ENCODE results near the gene PCSK6.

Gene PCSK6

DNA sequence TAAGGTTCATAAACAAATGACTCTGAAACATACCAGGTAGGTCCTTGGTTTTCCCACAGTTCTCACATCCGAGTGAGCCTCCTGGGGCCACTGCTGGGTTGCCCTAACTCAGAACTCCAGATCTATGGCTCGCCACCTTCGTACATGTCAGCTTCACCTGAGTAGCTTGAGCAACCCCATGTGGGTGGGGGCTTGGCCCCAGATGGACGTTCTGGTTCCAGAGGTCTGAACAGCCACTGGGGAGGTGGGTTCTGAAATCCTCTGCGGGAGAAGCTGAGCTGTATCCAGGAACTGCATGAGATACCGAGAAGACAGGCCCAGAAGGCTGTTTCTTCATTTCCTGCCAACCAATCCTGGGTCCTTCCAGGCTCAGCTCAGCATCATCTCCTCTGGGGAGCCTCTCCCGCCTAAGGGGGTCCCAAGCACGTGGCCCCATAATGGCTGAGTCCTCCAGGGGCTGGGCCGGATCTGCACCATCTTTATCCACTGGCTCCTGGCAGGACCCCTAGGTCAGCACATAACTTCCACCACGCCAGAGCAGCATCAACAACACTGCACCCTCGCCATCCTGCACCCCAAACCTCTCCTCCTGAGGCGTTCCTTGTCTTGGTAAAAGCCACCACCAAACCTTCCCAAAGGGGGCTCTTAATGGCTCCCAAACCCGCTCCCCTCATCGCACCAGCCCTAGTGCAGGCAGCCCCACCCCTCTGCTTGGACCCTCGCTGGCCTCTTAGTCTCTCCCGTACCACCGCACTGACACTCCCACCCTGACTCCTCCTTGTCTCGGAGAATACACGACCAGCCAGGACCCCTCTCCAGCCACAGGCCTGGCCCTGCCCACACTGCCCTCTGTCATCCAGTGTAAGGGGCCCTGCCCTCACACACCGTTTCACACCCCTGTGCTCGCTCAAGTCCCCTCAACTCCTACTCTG, 39.8 kb downstream of the PCSK6 start:
- no peaks in the 10 kb centered on the region for H3F3A ChIP-seq (ENCODE audit: low read depth)
- no peak overlapping the region for H2AFZ ChIP-seq (ENCODE audit: low read length)
- TF ChIP-seq, protein P1, sequence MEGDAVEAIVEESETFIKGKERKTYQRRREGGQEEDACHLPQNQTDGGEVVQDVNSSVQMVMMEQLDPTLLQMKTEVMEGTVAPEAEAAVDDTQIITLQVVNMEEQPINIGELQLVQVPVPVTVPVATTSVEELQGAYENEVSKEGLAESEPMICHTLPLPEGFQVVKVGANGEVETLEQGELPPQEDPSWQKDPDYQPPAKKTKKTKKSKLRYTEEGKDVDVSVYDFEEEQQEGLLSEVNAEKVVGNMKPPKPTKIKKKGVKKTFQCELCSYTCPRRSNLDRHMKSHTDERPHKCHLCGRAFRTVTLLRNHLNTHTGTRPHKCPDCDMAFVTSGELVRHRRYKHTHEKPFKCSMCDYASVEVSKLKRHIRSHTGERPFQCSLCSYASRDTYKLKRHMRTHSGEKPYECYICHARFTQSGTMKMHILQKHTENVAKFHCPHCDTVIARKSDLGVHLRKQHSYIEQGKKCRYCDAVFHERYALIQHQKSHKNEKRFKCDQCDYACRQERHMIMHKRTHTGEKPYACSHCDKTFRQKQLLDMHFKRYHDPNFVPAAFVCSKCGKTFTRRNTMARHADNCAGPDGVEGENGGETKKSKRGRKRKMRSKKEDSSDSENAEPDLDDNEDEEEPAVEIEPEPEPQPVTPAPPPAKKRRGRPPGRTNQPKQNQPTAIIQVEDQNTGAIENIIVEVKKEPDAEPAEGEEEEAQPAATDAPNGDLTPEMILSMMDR (conservative IDR thresholded peaks at IDR 0.05; ENCODE audit: low read length), result no peak
- TF ChIP-seq EZH2phosphoT487 (IDR thresholded peaks at IDR 0.05; ENCODE audit: borderline replicate concordance), result no peak
- H3K4me2 ChIP-seq (ENCODE audit: low read depth, low read length, poor library complexity, severe bottlenecking), result no peak overlapping the region
- no peaks in the 10 kb centered on the region for H3K27me3 ChIP-seq (ENCODE audit: insufficient read depth, low read length, poor library complexity, severe bottlenecking)
- H3K9me2 ChIP-seq (replicated peaks; ENCODE audit: low read depth, low read length), result no peaks in the 10 kb centered on the region
- H3K9me3 ChIP-seq (ENCODE audit: insufficient read depth, low read depth, low read length), result peaks cover 3% of the 10 kb centered on the region; the same call in 1 of the 2 replicates
- H3K4me3 ChIP-seq (ENCODE audit: low read length, poor library complexity, severe bottlenecking), result no peak overlapping the region
- no peaks in the 10 kb centered on the region for H4K20me1 ChIP-seq (ENCODE audit: insufficient read depth, low read length, poor library complexity, severe bottlenecking)
- H3K4me1 ChIP-seq (ENCODE audit: insufficient read depth, low read length, poor library complexity, severe bottlenecking), result no peaks in the 10 kb centered on the region
- H3K9ac ChIP-seq (ENCODE audit: low read depth, low read length, poor library complexity, severe bottlenecking), result no peak overlapping the region
- no peaks in the 10 kb centered on the region for H3K79me2 ChIP-seq (ENCODE audit: insufficient read depth, low read length)
- no peaks in the 10 kb centered on the region for H3K36me3 ChIP-seq (ENCODE audit: insufficient read depth, low read length)

DNA sequence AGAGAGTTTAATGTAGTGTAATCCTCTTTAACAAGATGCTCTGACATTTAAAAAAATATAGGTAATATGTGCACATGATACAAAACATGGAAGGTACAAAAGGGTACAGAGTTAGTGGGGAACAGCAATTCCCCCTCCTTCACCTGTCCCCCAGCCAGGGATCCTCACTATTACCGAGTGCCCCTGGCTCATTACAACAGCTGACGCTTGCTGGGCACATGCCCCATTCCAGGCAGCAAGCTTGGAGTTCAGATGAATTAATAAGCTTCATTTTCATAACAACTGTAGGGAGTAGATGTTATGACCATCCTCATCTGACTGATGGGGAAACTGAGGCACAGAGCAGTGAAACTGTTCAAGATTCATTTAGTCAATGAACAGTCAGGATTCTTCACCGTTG, 41.2 kb downstream of the PCSK6 start:
- H3K9me3 ChIP-seq (ENCODE audit: insufficient read depth, low read depth, low read length), result peaks cover 7% of the 10 kb centered on the region; the same call in 1 of the 2 replicates
- H3K36me3 ChIP-seq (ENCODE audit: insufficient read depth, low read length), result no peaks in the 10 kb centered on the region
- no peak overlapping the region for H2AFZ ChIP-seq (ENCODE audit: low read length)
- no peak overlapping the region for H3K9ac ChIP-seq (ENCODE audit: low read depth, low read length, poor library complexity, severe bottlenecking)
- no peaks in the 10 kb centered on the region for H3K27me3 ChIP-seq (ENCODE audit: insufficient read depth, low read length, poor library complexity, severe bottlenecking)
- H3K79me2 ChIP-seq (ENCODE audit: insufficient read depth, low read length), result no peaks in the 10 kb centered on the region
- TF ChIP-seq EZH2phosphoT487 (IDR thresholded peaks at IDR 0.05; ENCODE audit: borderline replicate concordance), result no peak
- TF ChIP-seq, protein P1 (conservative IDR thresholded peaks at IDR 0.05; ENCODE audit: low read length), result no peak
- H3K4me3 ChIP-seq (ENCODE audit: low read length, poor library complexity, severe bottlenecking), result no peak overlapping the region
- H3K9me2 ChIP-seq (replicated peaks; ENCODE audit: low read depth, low read length), result no peaks in the 10 kb centered on the region
- no peaks in the 10 kb centered on the region for H4K20me1 ChIP-seq (ENCODE audit: insufficient read depth, low read length, poor library complexity, severe bottlenecking)
- H3F3A ChIP-seq (ENCODE audit: low read depth), result no peaks in the 10 kb centered on the region
- H3K4me2 ChIP-seq (ENCODE audit: low read depth, low read length, poor library complexity, severe bottlenecking), result no peak overlapping the region
- no peaks in the 10 kb centered on the region for H3K4me1 ChIP-seq (ENCODE audit: insufficient read depth, low read length, poor library complexity, severe bottlenecking)

DNA sequence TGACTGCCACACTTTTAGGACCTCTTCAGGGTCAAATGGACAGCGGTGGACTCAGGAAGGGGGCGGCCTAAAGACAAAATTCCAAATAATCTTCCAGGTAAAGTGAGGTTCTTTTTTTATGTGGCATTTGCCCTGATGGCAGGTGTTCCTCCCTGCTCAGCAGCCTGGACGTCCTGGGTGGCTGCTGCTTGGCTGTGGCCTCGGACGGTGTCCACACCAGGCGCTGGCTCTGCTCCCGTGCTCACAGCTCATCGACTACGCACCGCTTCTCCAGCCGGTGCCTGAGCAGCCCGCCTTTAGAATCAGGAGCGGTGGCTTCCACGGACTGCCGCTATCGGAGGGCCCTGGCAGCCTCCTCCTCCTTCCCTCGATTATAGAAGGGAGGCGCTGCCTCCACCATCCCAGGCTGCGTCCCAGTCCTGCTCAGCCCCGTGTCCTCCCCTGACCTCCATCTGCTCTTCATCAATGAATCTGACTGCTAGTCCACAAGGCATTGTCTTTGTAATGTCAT, 41.9 kb downstream of the PCSK6 start:
- Histone ChIP-seq H2AFZ (ENCODE audit: low read length) (no peak overlapping the region), H4K20me1 (ENCODE audit: insufficient read depth, low read length, poor library complexity, severe bottlenecking) (no peaks in the 10 kb centered on the region), H3K36me3 (ENCODE audit: insufficient read depth, low read length) (no peaks in the 10 kb centered on the region), H3K79me2 (ENCODE audit: insufficient read depth, low read length) (no peaks in the 10 kb centered on the region), H3K9me3 (ENCODE audit: insufficient read depth, low read depth, low read length) (peaks cover 7% of the 10 kb centered on the region; the same call in 1 of the 2 replicates), H3K4me3 (ENCODE audit: low read length, poor library complexity, severe bottlenecking) (no peak overlapping the region), H3K9ac (ENCODE audit: low read depth, low read length, poor library complexity, severe bottlenecking) (no peak overlapping the region), H3K9me2 (replicated peaks; ENCODE audit: low read depth, low read length) (no peaks in the 10 kb centered on the region), H3K4me2 (ENCODE audit: low read depth, low read length, poor library complexity, severe bottlenecking) (no peak overlapping the region), H3K4me1 (ENCODE audit: insufficient read depth, low read length, poor library complexity, severe bottlenecking) (no peaks in the 10 kb centered on the region), H3F3A (ENCODE audit: low read depth) (no peaks in the 10 kb centered on the region), H3K27me3 (ENCODE audit: insufficient read depth, low read length, poor library complexity, severe bottlenecking) (no peaks in the 10 kb centered on the region)
- no peak for TF ChIP-seq EZH2phosphoT487 (IDR thresholded peaks at IDR 0.05; ENCODE audit: borderline replicate concordance)
- TF ChIP-seq, protein P1 (conservative IDR thresholded peaks at IDR 0.05; ENCODE audit: low read length), result no peak
